ENCODE results near the gene FAM3B. TPM values are rescaled to one million over a fixed set of nuclear protein-coding genes. Genes with fewer than 3 reads are reported as not detected.
"Not testable (repeated sequence)": the region's sequence is repeated elsewhere in the genome, so short reads cannot be mapped to it uniquely, and the experiment has no call there.

The FAM3B gene
- total RNA-seq, 2 donors from 2014 or later, result 50.4 to 74.5 TPM

DNA sequence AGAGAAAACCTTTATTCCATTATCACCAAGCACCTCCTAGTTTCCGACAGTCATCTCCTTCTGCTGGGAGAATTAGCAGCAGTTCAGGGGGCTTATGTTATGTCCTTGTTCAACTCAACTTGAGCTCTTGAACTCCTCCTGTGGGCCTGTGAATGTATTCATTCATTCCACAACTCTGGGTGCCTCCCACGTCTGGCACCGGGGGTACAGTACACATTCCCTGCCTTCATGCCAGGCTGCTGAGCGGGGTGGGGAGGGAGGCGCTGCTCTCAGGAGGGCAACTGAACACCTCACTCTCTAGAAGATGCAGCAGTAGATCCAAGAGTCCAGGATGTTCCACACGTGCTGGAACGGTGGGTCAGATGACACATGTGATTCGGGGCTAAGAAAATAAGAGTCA is 40.9 kb downstream of the FAM3B start:
- no peak overlapping the region for H3K4me3 ChIP-seq
- ATAC-seq (no peak), DNase-seq (peak in 1 of 4 donors; percentile 8)
- no peak overlapping the region for H3K27ac ChIP-seq
- H3K27me3 ChIP-seq, result no peaks in the 10 kb centered on the region
- intact Hi-C loops (cut with DNase I), result no loop called here
- no peaks in the 10 kb centered on the region for H3K9me3 ChIP-seq
- H3K36me3 ChIP-seq (replicated peaks in 1 of 2; ENCODE audit: insufficient read depth in 1 of 2, low read depth in 2 of 2), result no peaks in the 10 kb centered on the region
- peaks cover 13% of the 10 kb centered on the region for H3K4me1 ChIP-seq
- WGBS, 2 donors, result 52 to 60% methylated on average over 6 to 8 of the region's 8 CpGs
- TF ChIP-seq, protein P1, sequence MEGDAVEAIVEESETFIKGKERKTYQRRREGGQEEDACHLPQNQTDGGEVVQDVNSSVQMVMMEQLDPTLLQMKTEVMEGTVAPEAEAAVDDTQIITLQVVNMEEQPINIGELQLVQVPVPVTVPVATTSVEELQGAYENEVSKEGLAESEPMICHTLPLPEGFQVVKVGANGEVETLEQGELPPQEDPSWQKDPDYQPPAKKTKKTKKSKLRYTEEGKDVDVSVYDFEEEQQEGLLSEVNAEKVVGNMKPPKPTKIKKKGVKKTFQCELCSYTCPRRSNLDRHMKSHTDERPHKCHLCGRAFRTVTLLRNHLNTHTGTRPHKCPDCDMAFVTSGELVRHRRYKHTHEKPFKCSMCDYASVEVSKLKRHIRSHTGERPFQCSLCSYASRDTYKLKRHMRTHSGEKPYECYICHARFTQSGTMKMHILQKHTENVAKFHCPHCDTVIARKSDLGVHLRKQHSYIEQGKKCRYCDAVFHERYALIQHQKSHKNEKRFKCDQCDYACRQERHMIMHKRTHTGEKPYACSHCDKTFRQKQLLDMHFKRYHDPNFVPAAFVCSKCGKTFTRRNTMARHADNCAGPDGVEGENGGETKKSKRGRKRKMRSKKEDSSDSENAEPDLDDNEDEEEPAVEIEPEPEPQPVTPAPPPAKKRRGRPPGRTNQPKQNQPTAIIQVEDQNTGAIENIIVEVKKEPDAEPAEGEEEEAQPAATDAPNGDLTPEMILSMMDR (IDR thresholded peaks at IDR 0.05), result no peak
- TF ChIP-seq POLR2A (IDR thresholded peaks at IDR 0.05), result no peak

DNA sequence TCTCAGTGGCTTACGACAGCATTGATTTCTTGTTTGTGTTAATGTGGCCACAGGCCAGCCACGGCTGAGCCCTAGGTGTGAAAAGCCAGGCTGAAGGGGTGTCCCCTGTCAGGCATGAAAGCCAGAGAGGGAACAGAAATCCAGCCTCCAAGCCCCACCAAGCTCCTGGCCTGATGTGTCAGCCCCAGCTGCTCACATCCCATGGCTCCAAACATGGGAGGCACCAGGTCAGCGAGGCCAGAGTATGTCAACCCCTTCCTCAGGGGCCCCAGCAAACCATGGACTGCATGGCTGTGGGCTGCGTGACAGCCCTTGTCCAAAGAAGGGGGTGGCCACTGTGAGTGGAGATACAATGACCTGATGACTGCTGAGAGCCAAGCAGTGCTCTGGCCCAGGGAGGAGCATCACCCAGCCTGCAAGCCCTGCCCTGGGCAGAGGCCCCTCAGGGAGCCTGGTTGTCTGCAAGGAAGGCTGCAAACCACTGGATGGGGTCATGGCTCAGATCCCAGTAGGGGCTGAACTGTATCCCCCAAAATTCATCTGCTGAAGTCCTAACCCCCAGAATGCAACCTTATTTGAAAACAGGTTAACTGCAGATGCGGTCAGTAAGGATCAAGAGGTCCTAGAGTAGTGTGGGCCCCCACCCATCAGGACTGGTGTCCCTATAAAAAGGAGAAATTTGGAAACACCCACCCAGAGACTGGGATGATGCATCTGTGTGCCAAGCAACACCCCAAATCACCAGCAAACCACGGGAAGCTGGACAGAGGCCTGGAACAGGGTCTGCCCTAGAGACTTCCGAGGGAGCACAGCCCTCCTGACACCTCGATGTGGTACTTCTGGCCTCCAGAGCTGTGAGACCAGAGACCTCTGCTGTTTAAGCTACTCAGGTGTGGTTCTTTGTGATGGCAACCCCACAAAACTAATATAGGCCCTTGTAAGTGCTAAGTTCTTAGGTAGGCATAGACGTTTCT is 41.9 kb downstream of the FAM3B start:
- intact Hi-C loops (cut with DNase I), result no loop called here
- Histone ChIP-seq H3K4me1 (peaks cover 13% of the 10 kb centered on the region), H3K27ac (no peak overlapping the region), H3K4me3 (no peak overlapping the region), H3K27me3 (no peaks in the 10 kb centered on the region), H3K9me3 (no peaks in the 10 kb centered on the region), H3K36me3 (replicated peaks in 1 of 2; ENCODE audit: insufficient read depth in 1 of 2, low read depth in 2 of 2) (no peaks in the 10 kb centered on the region)
- 77 to 81% methylated on average over 8 to 9 of the region's 9 CpGs for WGBS, 2 donors
- DNase-seq (peak in 1 of 4 donors; percentile 10), ATAC-seq (no peak)
- TF ChIP-seq POLR2A (IDR thresholded peaks at IDR 0.05), result no peak
- TF ChIP-seq, protein P1 (IDR thresholded peaks at IDR 0.05), result no peak

DNA sequence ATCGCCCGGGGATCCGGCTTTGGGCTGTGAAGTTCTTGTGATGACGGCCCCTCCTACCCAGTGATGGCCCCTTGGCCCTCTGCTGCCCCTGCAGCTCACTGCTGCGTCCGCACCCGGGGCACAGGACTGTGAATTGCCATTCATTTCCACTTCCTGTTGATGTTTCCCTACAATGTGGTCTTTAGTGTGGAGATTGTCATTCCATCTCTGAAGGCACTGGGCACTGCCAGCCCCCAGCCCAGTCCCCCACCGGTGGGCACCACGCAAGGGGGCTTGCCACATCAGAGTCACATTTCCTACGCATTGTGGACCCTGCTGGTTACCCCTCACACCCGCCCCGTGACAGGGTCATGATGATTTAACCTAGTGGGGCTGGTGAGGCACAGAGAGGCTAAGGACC is 42.7 kb downstream of the FAM3B start:
- Histone ChIP-seq H3K9me3 (no peaks in the 10 kb centered on the region), H3K36me3 (replicated peaks in 1 of 2; ENCODE audit: insufficient read depth in 1 of 2, low read depth in 2 of 2) (no peaks in the 10 kb centered on the region), H3K27me3 (no peaks in the 10 kb centered on the region), H3K27ac (no peak overlapping the region), H3K4me1 (peaks cover 13% of the 10 kb centered on the region), H3K4me3 (no peak overlapping the region)
- DNase-seq (peak in 1 of 4 donors; percentile 11), ATAC-seq (no peak)
- TF ChIP-seq, protein P1 (IDR thresholded peaks at IDR 0.05), result no peak
- TF ChIP-seq POLR2A (IDR thresholded peaks at IDR 0.05), result no peak
- intact Hi-C loops (cut with DNase I), result no loop called here
- 81 to 88% methylated on average over 11 to 12 of the region's 12 CpGs for WGBS, 2 donors

DNA sequence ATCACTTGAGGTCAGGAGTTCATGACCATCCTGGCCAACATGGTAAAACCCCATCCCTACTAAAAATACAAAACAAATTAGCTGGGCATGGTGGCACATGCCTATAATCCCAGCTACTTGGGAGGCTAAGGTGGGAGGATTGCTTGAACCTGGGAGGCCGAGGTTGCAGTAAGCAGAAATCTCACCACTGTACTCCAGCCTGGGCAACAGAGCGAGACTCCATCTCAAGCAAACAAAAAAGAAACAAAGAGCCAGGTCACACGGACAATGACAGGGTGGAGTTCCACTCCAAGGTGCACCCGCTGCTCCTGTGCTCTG is 43.1 kb downstream of the FAM3B start:
- H3K9me3 ChIP-seq; H3K27me3 ChIP-seq; H3K4me3 ChIP-seq; DNase-seq; H3K27ac ChIP-seq; ATAC-seq; H3K36me3 ChIP-seq (replicated peaks in 1 of 2; ENCODE audit: insufficient read depth in 1 of 2, low read depth in 2 of 2): not testable (repeated sequence)
- H3K4me1 ChIP-seq, result peaks cover 13% of the 10 kb centered on the region
- intact Hi-C loops (cut with DNase I), result loop anchor here (10.0 kb wide), 1 partner anchor 65 kb away; no protein-coding TSS in a partner anchor
- WGBS, 2 donors, result 66 to 71% methylated on average over 3 to 4 of the region's 4 CpGs

DNA sequence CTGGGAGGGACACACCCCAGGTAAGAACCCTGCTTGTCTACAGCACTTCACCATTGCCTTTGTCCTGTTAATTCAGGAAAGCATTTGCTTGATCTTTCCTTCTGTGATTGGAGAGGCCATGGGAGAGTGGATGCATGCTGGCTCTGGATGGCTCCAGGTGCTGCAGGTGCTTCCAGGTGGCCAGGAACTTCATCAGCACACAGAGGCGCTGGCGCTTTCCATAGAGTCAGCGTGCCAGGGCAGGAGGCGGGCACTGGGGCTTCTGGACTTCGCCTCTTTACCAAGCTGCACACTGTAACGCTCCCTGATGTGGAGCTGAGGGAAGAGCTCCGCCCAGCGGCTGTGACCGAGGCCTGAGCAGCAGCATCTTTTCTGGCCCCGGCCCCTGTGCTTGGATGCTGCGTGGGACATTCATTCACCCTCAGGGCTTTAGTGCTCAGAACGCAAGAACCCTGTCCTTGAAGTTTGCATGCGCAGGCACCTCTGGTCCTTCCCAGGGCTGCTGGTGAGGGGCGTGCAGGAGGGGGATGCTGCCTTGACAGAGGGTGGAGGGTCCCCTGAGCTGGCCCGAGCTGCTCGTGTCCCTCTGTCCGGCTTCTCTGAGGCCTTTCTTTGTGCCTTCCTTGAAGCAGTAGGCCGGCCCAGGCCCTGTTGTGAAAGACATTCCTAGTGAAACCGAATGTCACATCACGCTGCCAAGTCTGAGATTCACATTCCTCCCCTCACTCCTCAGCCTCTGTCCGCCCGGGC is 43.6 kb downstream of the FAM3B start:
- Histone ChIP-seq H3K4me3 (no peak overlapping the region), H3K27ac (no peak overlapping the region), H3K4me1 (peaks cover 13% of the 10 kb centered on the region), H3K27me3 (no peaks in the 10 kb centered on the region), H3K9me3 (no peaks in the 10 kb centered on the region), H3K36me3 (replicated peaks in 1 of 2; ENCODE audit: insufficient read depth in 1 of 2, low read depth in 2 of 2) (no peaks in the 10 kb centered on the region)
- TF ChIP-seq, protein P1 (IDR thresholded peaks at IDR 0.05), result peak; percentile 17 to 72 (median 52)
- no peak for TF ChIP-seq POLR2A (IDR thresholded peaks at IDR 0.05)
- peak; percentile 78 for ATAC-seq
- 46 to 56% methylated on average over 15 to 22 of the region's 22 CpGs for WGBS, 2 donors
- intact Hi-C loops (cut with DNase I), result loop anchor here (10.0 kb wide), 1 partner anchor 65 kb away; no protein-coding TSS in a partner anchor
- peak; percentile 70 to 84 (median 76) for DNase-seq
